ENCODE data around the gene TTC23.
"Not testable (repeated sequence)": the region's sequence is repeated elsewhere in the genome, so short reads cannot be mapped to it uniquely, and the experiment has no call there.

The TTC23 gene

DNA sequence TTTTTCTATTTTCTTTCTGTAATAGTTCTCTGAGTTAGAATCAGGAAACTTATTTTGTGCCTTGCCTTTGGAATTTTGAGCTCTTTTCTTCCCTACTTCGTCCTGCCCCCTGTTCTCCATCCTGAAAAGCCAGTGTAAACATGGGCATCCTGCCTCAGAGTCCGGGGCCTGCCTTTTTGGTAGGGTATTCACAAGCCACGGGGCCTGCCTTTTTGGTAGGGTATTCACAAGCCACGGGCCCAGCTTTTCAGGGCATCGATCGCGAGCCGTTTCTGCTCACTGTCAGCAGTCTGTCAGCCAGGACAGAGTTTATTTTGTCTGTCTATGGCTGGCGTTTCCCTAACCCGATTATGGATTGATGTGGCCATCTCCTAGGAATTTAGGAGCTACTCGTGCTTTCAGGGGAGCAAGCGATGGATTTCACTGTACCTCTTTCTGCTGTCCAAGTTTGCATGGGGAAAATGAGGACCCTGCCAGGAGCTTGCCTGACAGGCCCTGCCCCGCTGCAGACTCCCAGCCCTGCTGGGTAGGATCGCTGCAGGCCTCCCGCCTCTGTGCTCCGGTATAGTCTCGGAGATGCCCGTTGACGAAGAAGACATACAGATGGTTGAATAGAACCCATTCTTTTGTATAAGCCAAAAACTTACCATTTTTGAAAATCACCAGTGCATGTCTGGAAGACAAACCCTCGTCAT is 131.7 kb downstream of the TTC23 start:
- DNase-seq, result no peak

DNA sequence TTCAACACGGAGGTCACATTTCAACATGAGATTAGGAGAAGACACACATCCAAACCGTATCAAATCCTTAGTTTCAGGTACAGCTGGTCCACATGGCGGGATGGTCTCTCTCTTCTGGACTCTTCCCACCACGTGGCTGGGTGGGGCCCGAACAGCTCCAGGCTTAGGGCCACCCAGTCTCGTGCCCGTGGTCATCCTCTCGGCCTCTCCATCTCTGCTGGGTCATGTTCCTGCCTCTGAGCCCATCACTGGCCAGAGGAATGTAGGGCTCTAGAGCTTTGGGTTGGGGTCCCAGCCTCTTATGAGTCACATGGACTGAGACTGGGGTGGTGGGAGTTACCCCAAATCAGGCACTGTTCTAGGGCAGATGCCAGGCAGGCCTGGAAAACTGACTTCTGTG is 132.3 kb downstream of the TTC23 start:
- no peak for DNase-seq

DNA sequence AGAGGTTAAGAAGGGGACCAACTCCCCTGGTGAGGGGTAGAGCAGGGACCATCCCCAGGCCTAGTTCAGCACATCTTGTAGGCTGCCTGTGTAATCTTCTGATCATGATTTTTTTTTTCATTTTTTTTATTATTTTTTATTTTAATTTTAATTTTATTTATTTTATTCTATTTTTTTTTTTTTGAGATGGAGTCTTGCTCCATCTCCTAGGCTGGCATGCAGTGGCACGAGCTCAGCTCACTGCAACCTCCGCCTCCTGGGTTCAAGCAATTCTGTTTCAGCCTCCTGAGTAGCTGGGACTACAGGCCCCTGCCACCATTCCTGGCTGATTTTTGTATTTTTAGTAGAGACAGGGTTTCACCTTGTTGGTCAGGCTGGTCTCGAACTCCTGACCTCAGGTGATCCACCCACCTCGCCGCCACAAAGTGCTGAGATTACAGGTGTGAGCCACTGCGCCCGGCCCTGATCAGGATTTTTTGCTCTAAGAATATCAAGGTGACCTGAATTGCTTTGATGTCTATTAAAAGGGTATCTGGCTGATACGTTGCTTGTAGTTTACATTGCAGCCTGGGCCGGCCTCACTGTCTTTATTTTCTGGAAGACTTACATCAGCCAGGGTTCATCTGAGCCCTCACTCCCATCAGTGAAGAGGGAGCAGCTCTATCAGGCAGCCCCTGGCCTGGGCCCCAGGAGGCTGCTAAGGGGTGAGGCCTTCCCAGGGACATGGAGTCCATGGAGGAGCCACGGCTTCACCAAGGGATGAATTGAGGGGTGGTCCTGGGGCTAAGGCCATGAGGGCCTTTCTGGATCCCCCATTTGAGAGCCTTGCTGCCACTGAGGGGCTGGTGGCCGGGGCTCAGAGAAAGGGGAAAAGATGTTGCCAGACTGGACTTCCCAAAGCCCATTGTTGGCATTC is 133.8 kb downstream of the TTC23 start:
- DNase-seq, result no peak

DNA sequence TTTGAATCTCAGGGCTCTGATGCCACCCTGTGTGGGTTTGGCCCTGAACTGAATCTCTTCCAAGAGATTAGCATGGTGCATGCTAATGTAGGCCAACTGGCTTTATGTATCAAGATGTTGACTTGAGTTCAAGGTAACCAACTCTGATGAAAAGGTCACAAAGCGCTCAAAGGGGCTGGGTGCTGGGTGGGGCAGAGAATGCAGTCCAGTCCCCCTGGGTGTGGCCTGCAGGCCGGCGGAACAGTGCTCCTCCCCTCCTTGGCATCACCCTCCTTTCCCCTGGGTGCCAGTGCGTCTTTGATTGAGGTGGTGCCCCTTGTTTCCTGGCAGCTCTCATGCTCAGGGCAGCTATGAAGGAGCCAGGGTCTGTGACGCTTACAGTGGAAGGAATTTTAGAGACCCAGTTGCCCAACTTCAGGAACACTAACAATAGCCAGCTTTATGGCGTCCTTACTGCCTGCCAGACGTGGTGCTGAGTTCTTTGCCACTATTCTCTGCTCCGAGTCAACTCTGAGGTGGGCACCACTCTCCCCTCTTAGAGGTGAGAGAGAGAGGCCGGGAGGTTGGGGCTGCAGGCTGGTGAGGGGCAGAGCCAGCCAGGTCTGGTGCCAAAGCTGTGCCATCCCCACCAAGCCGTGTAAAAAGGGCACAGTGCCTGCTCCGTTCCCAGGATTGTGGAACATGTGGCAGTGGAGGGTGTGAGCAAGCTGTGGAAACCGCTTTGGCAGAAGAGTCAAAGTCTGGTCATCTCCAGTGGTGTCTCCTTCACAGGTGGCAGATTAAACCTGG is 134.7 kb downstream of the TTC23 start:
- no peak for DNase-seq

DNA sequence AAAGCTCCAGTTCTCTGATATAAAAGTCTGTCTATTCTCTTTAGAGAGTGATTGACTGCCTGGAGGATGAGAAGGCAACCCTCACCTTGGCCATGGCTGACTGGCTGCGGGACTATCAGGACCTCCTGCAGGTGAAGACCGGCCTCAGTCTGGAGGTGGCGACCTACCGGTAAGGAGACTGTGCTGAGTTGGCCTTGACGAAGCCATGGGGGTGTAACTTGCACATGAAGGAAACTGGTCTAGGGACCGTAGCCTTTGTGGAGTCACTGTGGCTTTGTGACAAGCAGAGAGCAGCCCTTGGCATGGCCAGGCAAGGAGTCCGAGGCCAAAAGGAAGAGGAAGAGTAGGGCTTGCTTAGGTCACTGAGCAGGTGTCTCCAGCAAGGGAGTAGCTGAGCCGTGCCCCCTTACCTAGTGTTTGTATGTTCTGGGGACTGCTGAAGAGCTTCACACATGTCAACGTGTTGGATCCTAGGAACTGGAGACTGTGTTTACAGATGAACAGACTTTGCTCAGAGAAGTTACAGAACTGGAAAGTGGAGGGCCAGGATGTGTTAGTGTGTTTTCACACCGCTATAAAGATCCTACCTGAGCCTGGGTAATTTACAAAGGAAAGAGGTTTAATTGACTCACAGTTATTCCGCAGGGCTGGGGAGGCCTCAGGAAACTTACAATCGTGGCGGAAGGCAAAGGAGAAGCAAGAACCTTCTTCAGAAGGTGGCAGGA is 135.7 kb downstream of the TTC23 start:
- no peak for DNase-seq

DNA sequence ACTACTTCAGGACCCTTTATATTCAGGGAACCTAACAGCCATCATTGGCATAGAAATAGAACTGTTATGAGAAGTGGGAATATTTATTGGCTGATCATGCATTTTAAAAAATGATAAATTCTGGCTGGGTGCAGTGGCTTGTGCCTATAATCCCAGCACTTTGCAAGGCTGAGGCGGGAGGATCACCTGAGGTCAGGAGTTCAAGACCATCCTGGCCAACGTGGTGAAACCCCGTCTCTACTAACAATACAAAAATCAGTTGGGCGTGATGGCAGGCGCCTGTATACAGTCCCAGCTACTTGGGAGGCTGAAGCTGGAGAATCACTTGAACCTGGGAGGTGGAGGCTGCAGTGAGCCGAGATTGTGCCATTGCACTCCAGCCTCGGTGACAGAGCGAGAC is 137.7 kb downstream of the TTC23 start:
- DNase-seq, result not testable (repeated sequence)

- DNase-seq, result no peak
These were observed 138.6 kb downstream of the TTC23 start for GRCh38 chr15:99110581-99111320.

DNA sequence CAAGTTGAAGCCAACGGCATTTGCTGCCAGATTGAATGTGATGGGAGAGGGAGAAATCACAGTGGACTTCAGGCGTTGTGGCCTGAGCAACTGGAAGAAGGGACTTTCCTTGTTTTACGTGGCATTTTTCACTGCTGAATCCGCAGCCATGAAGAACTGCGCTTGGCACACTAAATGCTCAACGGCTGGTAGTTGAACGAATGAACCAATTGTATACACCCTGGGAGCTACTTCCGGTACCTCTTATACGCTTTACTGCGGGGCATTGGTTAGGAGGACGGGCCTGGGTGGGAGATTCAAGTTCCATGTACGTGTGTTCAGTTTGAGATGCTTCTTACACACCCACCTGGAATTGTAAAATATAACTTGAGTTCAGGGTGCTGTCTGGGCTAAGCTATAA is 139.3 kb downstream of the TTC23 start:
- no peak for DNase-seq

GRCh38 chr15:99109555-99110021 is 139.8 kb downstream of the TTC23 start:
- no peak for DNase-seq

GRCh38 chr15:99108993-99109392 is 140.4 kb downstream of the TTC23 start:
- DNase-seq, result peak in 1 of 2 experiments; percentile 19

DNA sequence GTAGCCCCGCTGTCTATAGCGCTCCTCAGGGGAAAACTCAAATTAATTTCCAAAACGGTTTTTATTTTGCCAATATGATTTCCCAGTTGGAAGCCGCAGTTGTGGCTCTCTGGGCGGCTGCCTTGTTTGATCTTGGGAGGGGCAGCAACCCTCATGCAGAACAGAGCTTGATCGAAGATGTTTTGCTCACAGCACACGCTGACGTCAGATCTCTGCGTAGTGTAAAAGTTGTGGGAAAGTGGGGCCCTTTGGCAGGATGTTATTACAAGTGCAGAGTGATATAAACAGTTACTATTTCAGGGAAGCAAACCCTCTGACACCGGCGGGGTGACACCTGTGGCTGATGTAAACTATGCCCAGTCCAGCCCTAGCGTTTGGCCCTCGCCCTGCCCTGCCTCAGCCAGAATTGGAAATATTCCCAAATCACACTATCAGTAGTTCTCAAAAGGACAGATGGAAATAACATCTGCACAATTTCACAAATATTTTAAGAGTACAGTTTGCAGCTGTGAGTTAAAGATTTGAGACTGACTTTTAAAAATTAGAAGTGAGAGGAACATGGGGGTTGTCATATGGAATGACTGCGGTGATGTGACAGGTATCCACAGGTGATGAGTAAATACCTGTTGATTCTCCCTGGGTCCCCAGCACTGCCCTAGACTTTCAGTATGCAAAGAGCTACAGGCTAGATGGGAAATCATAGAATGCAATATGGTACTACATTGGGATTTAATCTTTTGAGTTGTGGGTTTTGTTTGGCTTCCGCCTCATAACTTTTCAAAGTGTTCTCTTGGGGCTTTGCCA is 142.8 kb downstream of the TTC23 start:
- no peak for DNase-seq

DNA sequence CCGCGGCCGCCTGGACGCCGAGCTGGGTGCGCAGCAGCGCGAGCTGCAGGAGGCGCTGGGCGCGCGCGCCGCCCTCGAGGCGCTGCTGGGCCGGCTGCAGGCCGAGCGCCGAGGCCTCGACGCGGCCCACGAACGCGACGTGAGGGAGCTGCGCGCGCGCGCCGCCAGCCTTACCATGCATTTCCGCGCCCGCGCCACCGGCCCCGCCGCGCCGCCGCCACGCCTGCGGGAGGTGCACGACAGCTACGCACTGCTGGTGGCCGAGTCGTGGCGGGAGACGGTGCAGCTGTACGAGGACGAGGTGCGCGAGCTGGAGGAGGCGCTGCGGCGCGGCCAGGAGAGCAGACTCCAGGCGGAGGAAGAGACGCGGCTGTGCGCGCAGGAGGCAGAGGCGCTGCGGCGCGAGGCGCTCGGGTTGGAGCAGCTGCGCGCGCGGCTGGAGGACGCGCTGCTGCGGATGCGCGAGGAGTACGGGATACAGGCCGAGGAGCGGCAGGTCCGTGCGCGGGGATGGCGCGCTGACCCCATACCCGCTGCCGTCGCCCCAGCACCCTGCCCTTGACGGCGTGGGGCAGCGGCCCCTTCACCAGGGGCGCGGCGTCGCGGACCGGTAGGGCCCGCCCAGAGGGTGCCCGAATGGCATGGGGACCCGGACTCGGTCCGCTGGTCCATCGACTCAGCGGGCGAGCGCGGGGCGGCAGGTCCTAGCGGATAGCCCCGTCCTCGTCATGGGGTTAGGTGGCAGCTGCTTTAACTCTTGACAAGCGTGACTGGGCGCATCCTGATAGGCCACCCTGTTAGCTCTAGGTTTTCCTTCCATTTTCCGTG is 143.7 kb downstream of the TTC23 start:
- DNase-seq, result peak; percentile 60 to 76

DNA sequence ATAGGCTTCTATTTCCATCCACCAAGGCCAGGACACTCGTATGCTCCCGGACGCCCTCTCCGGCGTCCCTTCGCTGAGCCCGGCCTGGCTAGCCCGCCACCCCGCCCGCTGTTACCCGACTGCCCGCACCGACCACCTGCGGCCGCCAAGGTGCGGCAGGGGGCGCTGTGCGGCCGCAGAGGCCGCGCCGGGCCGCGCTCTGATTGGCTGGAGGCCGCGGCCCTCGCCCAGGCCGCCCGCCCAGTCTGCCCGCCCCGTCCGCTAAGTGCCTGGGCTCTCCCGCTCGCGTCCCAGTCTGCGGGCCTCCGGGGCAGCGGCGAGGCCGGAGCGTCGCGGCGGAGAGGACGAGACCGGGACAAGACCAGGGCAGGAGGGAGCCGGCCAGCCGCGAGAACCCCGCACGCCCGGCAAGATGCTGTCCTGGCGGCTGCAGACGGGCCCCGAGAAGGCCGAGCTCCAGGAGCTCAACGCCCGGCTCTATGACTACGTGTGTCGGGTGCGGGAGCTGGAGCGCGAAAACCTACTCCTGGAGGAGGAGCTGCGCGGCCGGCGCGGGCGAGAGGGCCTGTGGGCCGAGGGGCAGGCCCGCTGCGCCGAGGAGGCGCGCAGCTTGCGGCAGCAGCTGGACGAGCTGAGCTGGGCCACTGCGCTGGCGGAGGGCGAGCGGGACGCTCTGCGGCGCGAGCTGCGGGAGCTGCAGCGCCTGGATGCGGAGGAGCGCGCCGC is 144.4 kb downstream of the TTC23 start, which contains the start of gene SYNM:
TSS of gene SYNM (plus strand) at position 293 of the 726 bp plus-strand sequence. CDS start at position 413, 120 bp downstream.
- DNase-seq, result peak; percentile 67 to 86

DNA sequence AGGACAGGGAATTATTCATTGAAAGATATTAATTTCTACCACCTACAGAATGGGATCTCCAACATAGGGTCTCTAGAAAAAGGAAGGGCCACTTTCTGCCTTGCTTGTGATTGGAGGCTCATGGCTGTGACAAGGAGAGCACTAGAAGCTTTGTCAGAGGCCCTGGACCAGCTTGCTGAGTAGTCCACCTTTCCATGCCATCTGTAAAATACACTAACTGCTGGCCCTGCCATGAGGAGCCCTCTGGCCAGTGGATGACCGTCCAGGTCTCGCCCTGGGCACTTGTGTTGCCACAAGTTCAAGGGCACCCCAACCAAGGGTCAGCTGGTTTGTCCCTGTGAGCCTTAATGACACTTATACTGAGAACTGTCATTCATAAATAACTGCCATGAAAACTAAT is 146.1 kb downstream of the TTC23 start:
- no peak for DNase-seq

DNA sequence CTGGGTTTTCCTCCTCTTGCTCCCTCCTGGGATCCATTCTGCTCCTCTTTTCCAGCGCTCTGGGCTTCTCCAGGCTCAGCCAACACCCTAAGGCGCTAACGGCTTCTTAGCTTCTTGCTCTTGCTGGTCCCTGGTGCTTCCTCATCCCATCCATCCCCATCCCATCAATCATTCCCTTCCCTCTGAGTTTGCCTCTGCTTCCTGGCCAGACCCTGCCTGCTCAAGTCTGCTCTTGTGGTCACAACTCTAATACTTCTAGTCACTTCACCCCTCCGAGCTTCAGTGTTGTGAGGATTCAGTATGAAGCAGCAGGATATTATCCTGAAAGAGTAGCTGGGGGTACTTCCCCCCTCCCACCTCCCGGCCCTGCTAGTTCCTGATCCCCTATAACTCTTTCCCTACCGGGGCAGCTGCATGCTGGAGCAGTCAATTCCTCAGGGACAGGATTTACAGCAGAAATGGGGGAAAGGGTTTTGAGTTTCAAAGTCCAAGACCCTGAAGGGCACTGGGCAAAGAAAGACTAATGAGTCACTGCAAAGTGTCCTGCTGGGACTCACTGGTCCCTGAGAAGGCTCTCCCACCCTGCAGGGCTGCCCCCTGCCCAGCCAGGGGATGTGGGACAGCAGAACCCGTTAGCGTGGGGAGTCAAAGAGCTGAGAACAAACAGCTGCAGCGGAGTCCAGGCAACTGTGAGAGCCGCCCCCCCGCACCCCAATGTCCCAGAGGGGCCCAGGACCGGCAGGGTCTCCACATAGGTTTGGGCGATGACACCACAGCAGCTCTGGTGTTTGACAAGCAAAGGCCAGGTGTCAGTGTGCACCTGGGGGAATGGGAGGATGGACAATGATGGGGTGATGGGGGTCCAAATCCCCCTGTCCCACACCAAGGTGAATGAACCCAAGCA is 146.8 kb downstream of the TTC23 start:
- DNase-seq, result peak; percentile 42 to 61

DNA sequence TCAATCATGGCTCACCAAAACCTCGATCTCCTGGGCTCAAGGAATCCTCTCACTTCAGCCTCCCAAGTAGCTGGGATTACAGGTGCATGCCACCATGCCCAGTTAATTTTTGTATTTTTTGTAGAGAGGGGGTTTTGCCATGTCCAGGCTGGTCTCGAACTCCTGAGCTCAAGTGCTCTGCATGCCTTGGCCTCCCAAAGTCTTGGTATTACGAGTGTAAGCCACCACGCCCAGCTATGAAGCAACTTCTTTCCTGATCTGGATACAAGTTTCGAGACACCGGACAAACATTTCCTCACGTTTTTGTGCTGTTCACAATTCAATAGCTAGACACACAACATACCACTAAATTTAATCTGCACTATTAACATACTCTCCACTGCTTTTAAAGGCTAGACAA is 147.9 kb downstream of the TTC23 start:
- no peak for DNase-seq

- peak; percentile 61 to 86 for DNase-seq
These were observed 148.9 kb downstream of the TTC23 start for GRCh38 chr15:99100245-99101173.

Data from NCI-H524 (cell line).